ENCODE measurements around the gene RBMS3. TPM values are rescaled to one million over a fixed set of nuclear protein-coding genes. Genes with fewer than 3 reads are reported as not detected.

RBMS3 gene
- total and polyA plus RNA-seq, 2 donors = 12.8 to 19.9 TPM

DNA sequence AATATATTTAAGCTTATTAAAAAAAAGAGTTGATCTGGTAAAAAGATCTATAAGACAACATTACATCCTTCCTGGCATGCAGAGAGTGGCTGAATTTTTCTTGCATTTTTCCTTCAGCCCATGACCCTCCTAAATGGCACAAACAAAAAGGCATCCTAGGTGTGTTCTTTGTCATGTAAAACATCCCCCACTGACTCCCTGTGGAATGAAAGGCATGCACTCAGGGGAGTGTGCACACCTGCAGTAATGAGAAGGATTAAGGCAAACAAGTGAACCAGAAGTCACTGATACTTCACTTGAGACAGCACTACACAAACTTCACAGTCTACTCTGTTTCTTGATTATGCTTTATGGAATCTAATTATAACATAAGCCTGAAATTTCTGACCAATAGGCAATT is 195.0 kb downstream of the RBMS3 start:
- no peak overlapping the region for H3K4me3 ChIP-seq (ENCODE audit: low read length in 2 of 2)
- H3K9me3 ChIP-seq (ENCODE audit: control insufficient read depth in 2 of 2, insufficient read depth in 1 of 2, low read length in 1 of 2) = peaks cover 0 to 5% of the 10 kb centered on the region in 2 donors
- H3K4me1 ChIP-seq (ENCODE audit: control insufficient read depth in 2 of 2, insufficient read depth in 2 of 2, low read length in 2 of 2) = no peaks in the 10 kb centered on the region
- H3K36me3 ChIP-seq (ENCODE audit: control insufficient read depth in 2 of 2, insufficient read depth in 2 of 2, low read length in 1 of 2) = no peaks in the 10 kb centered on the region
- H3K27me3 ChIP-seq (ENCODE audit: control insufficient read depth in 2 of 2, insufficient read depth in 1 of 2, low read length in 1 of 2) = no peaks in the 10 kb centered on the region
- no peak overlapping the region for H3K27ac ChIP-seq (ENCODE audit: low read depth in 1 of 2, low read length in 1 of 2)
- DNase-seq (ENCODE audit: low read depth in 6 of 9, low spot score in 9 of 9) = no peak

- no peak for DNase-seq (ENCODE audit: low read depth in 6 of 9, low spot score in 9 of 9)
- no peaks in the 10 kb centered on the region for H3K4me1 ChIP-seq (ENCODE audit: control insufficient read depth in 2 of 2, insufficient read depth in 2 of 2, low read length in 2 of 2)
- WGBS = 97% methylated on average over 3 of the region's 3 CpGs
- H3K27ac ChIP-seq (ENCODE audit: low read depth in 1 of 2, low read length in 1 of 2) = no peak overlapping the region
- peaks cover 0 to 3% of the 10 kb centered on the region in 2 donors for H3K9me3 ChIP-seq (ENCODE audit: control insufficient read depth in 2 of 2, insufficient read depth in 1 of 2, low read length in 1 of 2)
- no peak overlapping the region for H3K4me3 ChIP-seq (ENCODE audit: low read length in 2 of 2)
- H3K36me3 ChIP-seq (ENCODE audit: control insufficient read depth in 2 of 2, insufficient read depth in 2 of 2, low read length in 1 of 2) = no peaks in the 10 kb centered on the region
- no peaks in the 10 kb centered on the region for H3K27me3 ChIP-seq (ENCODE audit: control insufficient read depth in 2 of 2, insufficient read depth in 1 of 2, low read length in 1 of 2)
These were observed 197.7 kb downstream of the RBMS3 start for GRCh38 chr3:29478611-29479010.

DNA sequence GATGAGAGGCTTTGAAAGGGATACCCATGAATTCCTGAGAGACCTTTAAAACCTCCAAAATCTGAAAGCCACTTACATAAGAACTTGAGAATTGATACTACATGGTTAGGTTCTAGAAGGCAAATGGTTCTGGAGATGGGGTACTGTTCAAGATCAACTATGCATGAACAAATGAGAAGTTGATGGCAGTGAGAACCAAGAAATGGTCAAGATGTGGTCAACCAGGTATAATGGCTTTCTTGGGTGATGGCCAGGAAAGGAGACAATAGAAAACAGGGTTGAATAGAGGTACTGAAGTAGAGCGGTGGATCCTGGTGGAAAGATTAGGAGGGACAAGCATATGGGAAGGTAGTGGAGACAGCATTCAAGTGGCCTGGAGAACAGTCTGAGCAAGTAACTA is 200.4 kb downstream of the RBMS3 start:
- Histone ChIP-seq H3K27me3 (ENCODE audit: control insufficient read depth in 2 of 2, insufficient read depth in 1 of 2, low read length in 1 of 2) (no peaks in the 10 kb centered on the region), H3K27ac (ENCODE audit: low read depth in 1 of 2, low read length in 1 of 2) (no peak overlapping the region), H3K4me3 (ENCODE audit: low read length in 2 of 2) (no peak overlapping the region), H3K9me3 (ENCODE audit: control insufficient read depth in 2 of 2, insufficient read depth in 1 of 2, low read length in 1 of 2) (no peaks in the 10 kb centered on the region), H3K36me3 (ENCODE audit: control insufficient read depth in 2 of 2, insufficient read depth in 2 of 2, low read length in 1 of 2) (no peaks in the 10 kb centered on the region), H3K4me1 (ENCODE audit: control insufficient read depth in 2 of 2, insufficient read depth in 2 of 2, low read length in 2 of 2) (no peaks in the 10 kb centered on the region)
- 44% methylated on average over 1 of the region's 1 CpG for WGBS
- no peak for DNase-seq (ENCODE audit: low read depth in 6 of 9, low spot score in 9 of 9)

GRCh38 chr3:29481969-29482767 is 201.3 kb downstream of the RBMS3 start:
- no peaks in the 10 kb centered on the region for H3K4me1 ChIP-seq (ENCODE audit: control insufficient read depth in 2 of 2, insufficient read depth in 2 of 2, low read length in 2 of 2)
- no peaks in the 10 kb centered on the region for H3K9me3 ChIP-seq (ENCODE audit: control insufficient read depth in 2 of 2, insufficient read depth in 1 of 2, low read length in 1 of 2)
- no peak for DNase-seq (ENCODE audit: low read depth in 6 of 9, low spot score in 9 of 9)
- WGBS = 99% methylated on average over 3 of the region's 3 CpGs
- no peaks in the 10 kb centered on the region for H3K36me3 ChIP-seq (ENCODE audit: control insufficient read depth in 2 of 2, insufficient read depth in 2 of 2, low read length in 1 of 2)
- no peak overlapping the region for H3K27ac ChIP-seq (ENCODE audit: low read depth in 1 of 2, low read length in 1 of 2)
- H3K4me3 ChIP-seq (ENCODE audit: low read length in 2 of 2) = no peak overlapping the region
- H3K27me3 ChIP-seq (ENCODE audit: control insufficient read depth in 2 of 2, insufficient read depth in 1 of 2, low read length in 1 of 2) = no peaks in the 10 kb centered on the region

GRCh38 chr3:29484633-29485032 is 203.8 kb downstream of the RBMS3 start:
- Histone ChIP-seq H3K9me3 (ENCODE audit: control insufficient read depth in 2 of 2, insufficient read depth in 1 of 2, low read length in 1 of 2) (no peaks in the 10 kb centered on the region), H3K4me3 (ENCODE audit: low read length in 2 of 2) (no peak overlapping the region), H3K4me1 (ENCODE audit: control insufficient read depth in 2 of 2, insufficient read depth in 2 of 2, low read length in 2 of 2) (no peaks in the 10 kb centered on the region), H3K27me3 (ENCODE audit: control insufficient read depth in 2 of 2, insufficient read depth in 1 of 2, low read length in 1 of 2) (no peaks in the 10 kb centered on the region), H3K36me3 (ENCODE audit: control insufficient read depth in 2 of 2, insufficient read depth in 2 of 2, low read length in 1 of 2) (no peaks in the 10 kb centered on the region), H3K27ac (ENCODE audit: low read depth in 1 of 2, low read length in 1 of 2) (no peak overlapping the region)
- WGBS = 94% methylated on average over 2 of the region's 2 CpGs
- DNase-seq (ENCODE audit: low read depth in 6 of 9, low spot score in 9 of 9) = no peak

DNA sequence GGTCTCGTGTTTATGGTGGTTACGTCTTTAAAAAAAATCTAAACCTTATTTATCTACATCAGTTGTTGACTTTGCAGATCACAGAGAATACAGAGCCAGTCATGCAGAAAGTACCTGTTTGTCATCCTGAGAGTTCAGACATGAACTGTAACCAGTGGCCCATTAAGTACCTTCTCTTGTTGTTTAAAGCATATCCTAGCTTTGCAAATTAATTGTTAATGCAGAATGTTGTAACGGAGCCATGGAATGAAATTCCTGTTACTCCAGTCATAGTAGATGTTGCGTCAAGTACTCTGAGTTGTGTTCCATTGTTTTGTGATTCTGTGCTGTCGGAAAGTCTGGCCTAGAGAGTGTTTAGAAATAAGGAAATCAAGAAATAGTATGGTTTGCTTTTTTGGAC is 205.2 kb downstream of the RBMS3 start:
- Histone ChIP-seq H3K9me3 (ENCODE audit: control insufficient read depth in 2 of 2, insufficient read depth in 1 of 2, low read length in 1 of 2) (no peaks in the 10 kb centered on the region), H3K27me3 (ENCODE audit: control insufficient read depth in 2 of 2, insufficient read depth in 1 of 2, low read length in 1 of 2) (no peaks in the 10 kb centered on the region), H3K36me3 (ENCODE audit: control insufficient read depth in 2 of 2, insufficient read depth in 2 of 2, low read length in 1 of 2) (no peaks in the 10 kb centered on the region), H3K4me1 (ENCODE audit: control insufficient read depth in 2 of 2, insufficient read depth in 2 of 2, low read length in 2 of 2) (no peaks in the 10 kb centered on the region), H3K27ac (ENCODE audit: low read depth in 1 of 2, low read length in 1 of 2) (no peak overlapping the region), H3K4me3 (ENCODE audit: low read length in 2 of 2) (no peak overlapping the region)
- WGBS = 92% methylated on average over 5 of the region's 5 CpGs
- no peak for DNase-seq (ENCODE audit: low read depth in 6 of 9, low spot score in 9 of 9)

DNA sequence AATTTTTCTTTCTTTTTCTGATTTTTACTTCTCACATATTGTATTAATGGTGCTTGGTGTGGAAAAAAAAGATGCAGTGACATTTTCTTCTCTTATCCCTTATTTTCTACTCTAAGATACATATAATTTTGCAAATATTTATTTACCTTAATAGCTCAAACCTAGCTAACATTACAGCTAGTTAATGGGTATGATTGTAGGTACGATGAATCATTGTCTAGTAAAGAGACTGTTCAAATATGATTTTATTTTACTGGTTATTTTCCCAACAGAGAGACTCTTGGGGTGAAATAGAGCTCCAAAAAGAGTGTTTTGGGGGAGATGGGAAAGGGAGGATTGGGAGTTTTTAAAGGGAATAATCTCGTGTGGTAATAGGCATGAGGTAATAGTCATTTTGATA is 206.0 kb downstream of the RBMS3 start:
- no peak for DNase-seq (ENCODE audit: low read depth in 6 of 9, low spot score in 9 of 9)
- Histone ChIP-seq H3K4me1 (ENCODE audit: control insufficient read depth in 2 of 2, insufficient read depth in 2 of 2, low read length in 2 of 2) (no peaks in the 10 kb centered on the region), H3K27me3 (ENCODE audit: control insufficient read depth in 2 of 2, insufficient read depth in 1 of 2, low read length in 1 of 2) (no peaks in the 10 kb centered on the region), H3K4me3 (ENCODE audit: low read length in 2 of 2) (no peak overlapping the region), H3K27ac (ENCODE audit: low read depth in 1 of 2, low read length in 1 of 2) (no peak overlapping the region), H3K36me3 (ENCODE audit: control insufficient read depth in 2 of 2, insufficient read depth in 2 of 2, low read length in 1 of 2) (no peaks in the 10 kb centered on the region), H3K9me3 (ENCODE audit: control insufficient read depth in 2 of 2, insufficient read depth in 1 of 2, low read length in 1 of 2) (no peaks in the 10 kb centered on the region)
- WGBS = 95% methylated on average over 2 of the region's 2 CpGs

DNA sequence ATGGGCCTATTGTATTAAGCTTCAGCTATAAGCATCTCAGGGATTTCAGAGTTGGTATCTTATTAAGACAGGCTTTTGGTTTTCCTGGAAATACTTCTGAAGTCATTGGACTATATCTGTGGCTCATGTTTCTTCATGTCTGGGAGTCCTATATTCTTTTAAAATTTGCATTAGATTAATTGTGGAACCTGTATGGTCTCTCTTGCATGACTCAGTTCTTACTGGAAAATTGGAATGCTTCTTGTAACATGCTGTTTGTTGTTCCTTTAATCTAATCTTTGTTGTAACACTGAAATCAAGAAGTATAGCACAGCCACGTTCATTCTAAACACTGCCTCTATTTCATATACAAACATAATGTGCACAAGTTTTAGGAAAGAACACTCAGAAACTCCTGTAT is 208.1 kb downstream of the RBMS3 start:
- 88% methylated on average over 1 of the region's 1 CpG for WGBS

DNA sequence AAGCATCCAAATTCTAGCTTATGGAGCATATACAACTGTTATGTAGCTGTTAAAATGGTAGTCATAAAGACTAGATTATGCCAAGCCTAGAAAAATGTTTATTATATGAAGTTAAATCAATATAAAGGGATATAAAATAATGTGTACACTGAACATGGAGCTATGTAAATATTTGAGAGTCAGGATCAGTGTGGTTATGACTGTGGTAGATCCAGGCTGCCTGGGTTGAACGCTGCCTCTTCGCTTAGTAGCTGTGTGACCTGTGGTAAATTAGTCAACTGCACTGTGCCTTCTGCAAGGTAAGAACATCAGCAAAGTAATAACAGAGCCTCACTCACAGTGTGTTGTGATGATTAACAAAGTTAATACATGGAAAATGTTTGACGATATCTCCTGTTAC is 212.2 kb downstream of the RBMS3 start:
- Histone ChIP-seq H3K27me3 (ENCODE audit: control insufficient read depth in 2 of 2, insufficient read depth in 1 of 2, low read length in 1 of 2) (no peaks in the 10 kb centered on the region), H3K27ac (ENCODE audit: low read depth in 1 of 2, low read length in 1 of 2) (no peak overlapping the region), H3K36me3 (ENCODE audit: control insufficient read depth in 2 of 2, insufficient read depth in 2 of 2, low read length in 1 of 2) (no peaks in the 10 kb centered on the region), H3K9me3 (ENCODE audit: control insufficient read depth in 2 of 2, insufficient read depth in 1 of 2, low read length in 1 of 2) (no peaks in the 10 kb centered on the region), H3K4me3 (ENCODE audit: low read length in 2 of 2) (no peak overlapping the region), H3K4me1 (ENCODE audit: control insufficient read depth in 2 of 2, insufficient read depth in 2 of 2, low read length in 2 of 2) (peaks cover 4% of the 10 kb centered on the region in 2 donors)
- DNase-seq (ENCODE audit: low read depth in 6 of 9, low spot score in 9 of 9) = no peak
- WGBS = 96% methylated on average over 3 of the region's 3 CpGs

More for the DNA sequence above, 208.1 kb downstream of the RBMS3 start:
- no peaks in the 10 kb centered on the region for H3K9me3 ChIP-seq (ENCODE audit: control insufficient read depth in 2 of 2, insufficient read depth in 1 of 2, low read length in 1 of 2)
- H3K4me3 ChIP-seq (ENCODE audit: low read length in 2 of 2) = no peak overlapping the region
- no peaks in the 10 kb centered on the region for H3K4me1 ChIP-seq (ENCODE audit: control insufficient read depth in 2 of 2, insufficient read depth in 2 of 2, low read length in 2 of 2)
- H3K27ac ChIP-seq (ENCODE audit: low read depth in 1 of 2, low read length in 1 of 2) = no peak overlapping the region
- DNase-seq (ENCODE audit: low read depth in 6 of 9, low spot score in 9 of 9) = no peak
- H3K36me3 ChIP-seq (ENCODE audit: control insufficient read depth in 2 of 2, insufficient read depth in 2 of 2, low read length in 1 of 2) = no peaks in the 10 kb centered on the region
- no peaks in the 10 kb centered on the region for H3K27me3 ChIP-seq (ENCODE audit: control insufficient read depth in 2 of 2, insufficient read depth in 1 of 2, low read length in 1 of 2)
